HepG2 (cell line): ENCODE measurements around the gene CSTF3. TPM values are rescaled to one million over a fixed set of nuclear protein-coding genes. Genes with fewer than 3 reads are reported as not detected.

Experiments
- ASH2L ChIP-seq: fragments of 300-600, 200-600 bp; sonication (generic); IDR thresholded peaks from 2 replicates; pipeline ENCODE4 v1.7.0; 2017; ENCODE audit warnings: low read depth, mild to moderate bottlenecking, moderate library complexity, mixed read lengths, low read length; ENCODE audit not compliant: insufficient read length
- ATRX ChIP-seq: sonication (generic); formaldehyde crosslinking; IDR thresholded peaks from 2 replicates; pipeline ENCODE4 v1.4.0; 2020; ENCODE audit warnings: missing genetic modification reagents, borderline replicate concordance
- GFI1 ChIP-seq: sonication (generic); formaldehyde crosslinking; IDR thresholded peaks from 2 replicates; pipeline ENCODE4 v1.5.0; 2020; ENCODE audit warnings: missing genetic modification reagents, mild to moderate bottlenecking, borderline replicate concordance
- IRF2 ChIP-seq: IDR thresholded peaks from 2 replicates; pipeline ENCODE4 v1.6.1; 2018; ENCODE audit warnings: missing genetic modification reagents, missing compliant biosample characterization
- NFATC3 ChIP-seq: sonication (generic); formaldehyde crosslinking; IDR thresholded peaks from 2 replicates; pipeline ENCODE4 v1.5.1; 2020; ENCODE audit warnings: mild to moderate bottlenecking, missing genetic modification reagents
- NFKB2 ChIP-seq: sonication (generic); formaldehyde crosslinking; IDR thresholded peaks from 2 replicates; pipeline ENCODE4 v1.4.0; 2020; ENCODE audit warnings: missing genetic modification reagents, borderline replicate concordance
- PAF1 ChIP-seq: IDR thresholded peaks from 2 replicates; pipeline ENCODE4 v1.6.1; 2016; ENCODE audit warnings: missing genetic modification reagents, missing compliant biosample characterization
- PAX8 ChIP-seq: sonication (generic); formaldehyde crosslinking; IDR thresholded peaks from 2 replicates; pipeline ENCODE4 v1.8.0; 2022; ENCODE audit warnings: mild to moderate bottlenecking, missing genetic modification reagents, borderline replicate concordance
- SIN3A ChIP-seq: IDR thresholded peaks from 2 replicates; pipeline ENCODE4 v1.6.1; 2011; ENCODE audit warnings: low read depth, mild to moderate bottlenecking, control low read depth, low read length, borderline replicate concordance
- SRSF9 ChIP-seq: fragments of 200-400 bp; formaldehyde crosslinking; IDR thresholded peaks from 2 replicates; pipeline ENCODE4 v1.6.1; 2018; ENCODE audit warnings: borderline replicate concordance, mild to moderate bottlenecking, low read depth, low read length; ENCODE audit not compliant: insufficient read depth, poor library complexity, severe bottlenecking
- SSRP1 ChIP-seq: IDR thresholded peaks from 2 replicates; pipeline ENCODE4 v1.6.1; 2016; ENCODE audit warnings: control low read depth
- TOE1 ChIP-seq: sonication (generic); formaldehyde crosslinking; IDR thresholded peaks from 2 replicates; pipeline ENCODE4 v1.4.0; 2020; ENCODE audit warnings: mild to moderate bottlenecking, missing genetic modification reagents
- TSC22D2 ChIP-seq: sonication (generic); formaldehyde crosslinking; IDR thresholded peaks from 2 replicates; pipeline ENCODE4 v1.5.1; 2020; ENCODE audit warnings: missing genetic modification reagents, mild to moderate bottlenecking, borderline replicate concordance
- ZBTB21 ChIP-seq: sonication (generic); formaldehyde crosslinking; IDR thresholded peaks from 2 replicates; pipeline ENCODE4 v1.4.0; 2020; ENCODE audit warnings: missing genetic modification reagents
- ZFP37 ChIP-seq: sonication (generic); formaldehyde crosslinking; IDR thresholded peaks from 2 replicates; pipeline ENCODE4 v1.4.0; 2020; ENCODE audit warnings: missing genetic modification reagents, borderline replicate concordance
- ZNF124 ChIP-seq: sonication (generic); formaldehyde crosslinking; IDR thresholded peaks from 2 replicates; pipeline ENCODE4 v1.4.0; 2020; ENCODE audit warnings: missing genetic modification reagents
- ZNF225 ChIP-seq: sonication (generic); formaldehyde crosslinking; IDR thresholded peaks from 2 replicates; pipeline ENCODE4 v1.4.0; 2020; ENCODE audit warnings: mild to moderate bottlenecking, missing genetic modification reagents
- ZNF644 ChIP-seq: IDR thresholded peaks from 2 replicates; pipeline ENCODE4 v1.6.1; 2016; ENCODE audit warnings: low read depth
- ZNF747 ChIP-seq: sonication (generic); formaldehyde crosslinking; IDR thresholded peaks from 2 replicates; pipeline ENCODE4 v1.8.1; 2023; ENCODE audit warnings: missing genetic modification reagents, mild to moderate bottlenecking, borderline replicate concordance
- ZSCAN29 ChIP-seq: sonication (generic); formaldehyde crosslinking; conservative IDR thresholded peaks from 2 replicates; pipeline ENCODE4 v1.4.0; 2020; ENCODE audit warnings: mild to moderate bottlenecking, missing genetic modification reagents
- polyA plus RNA-seq, 8 experiments: library from polyadenylated mRNA; depleted of rRNA in 3 of 8; stranded (reverse) in 7 of 8; unstranded in 1 of 8; fragments of >200 nt; fragmentation: Illumina TruSeq in 4 of 8; extraction: Trizol in 4 of 8; gene quantifications; 2 replicates each; pipeline versions ENCODE4 v1.2.1 to v1.2.3, GENCODE V29; 2011 to 2016; ENCODE audit warnings: low read depth in 4 of 8, missing spikeins in 1 of 8, mixed read lengths in 1 of 8; ENCODE audit not compliant: insufficient read depth in 1 of 8
- total RNA-seq, 5 experiments: library from RNA; depleted of rRNA; stranded (reverse); fragments of >200 nt; fragmentation: Illumina TruSeq; extraction: Trizol; gene quantifications; 2 replicates each; pipeline ENCODE4 v1.2.3, GENCODE V29; 2016; ENCODE audit warnings: low read depth in 1 of 5
- TF ChIP-seq, protein P1 (sequence below): sonication (generic); formaldehyde crosslinking; IDR thresholded peaks from 2 replicates; pipeline ENCODE4 v1.4.0; 2020; ENCODE audit warnings: missing genetic modification reagents
- TF ChIP-seq, protein P2 (sequence below): sonication (generic); formaldehyde crosslinking; IDR thresholded peaks from 2 replicates; pipeline ENCODE4 v1.4.0; 2020; ENCODE audit warnings: mild to moderate bottlenecking, missing genetic modification reagents
- TF ChIP-seq, protein P3 (sequence below): sonication (generic); formaldehyde crosslinking; IDR thresholded peaks from 2 replicates; pipeline ENCODE4 v1.4.0; 2020; ENCODE audit warnings: mild to moderate bottlenecking, missing genetic modification reagents

Gene CSTF3
- total and polyA plus RNA-seq, 2 of the 13 experiments (the other 11 are each of a cell fraction or from before 2014, with no cell fraction given): 21.5 to 43.6 TPM

DNA sequence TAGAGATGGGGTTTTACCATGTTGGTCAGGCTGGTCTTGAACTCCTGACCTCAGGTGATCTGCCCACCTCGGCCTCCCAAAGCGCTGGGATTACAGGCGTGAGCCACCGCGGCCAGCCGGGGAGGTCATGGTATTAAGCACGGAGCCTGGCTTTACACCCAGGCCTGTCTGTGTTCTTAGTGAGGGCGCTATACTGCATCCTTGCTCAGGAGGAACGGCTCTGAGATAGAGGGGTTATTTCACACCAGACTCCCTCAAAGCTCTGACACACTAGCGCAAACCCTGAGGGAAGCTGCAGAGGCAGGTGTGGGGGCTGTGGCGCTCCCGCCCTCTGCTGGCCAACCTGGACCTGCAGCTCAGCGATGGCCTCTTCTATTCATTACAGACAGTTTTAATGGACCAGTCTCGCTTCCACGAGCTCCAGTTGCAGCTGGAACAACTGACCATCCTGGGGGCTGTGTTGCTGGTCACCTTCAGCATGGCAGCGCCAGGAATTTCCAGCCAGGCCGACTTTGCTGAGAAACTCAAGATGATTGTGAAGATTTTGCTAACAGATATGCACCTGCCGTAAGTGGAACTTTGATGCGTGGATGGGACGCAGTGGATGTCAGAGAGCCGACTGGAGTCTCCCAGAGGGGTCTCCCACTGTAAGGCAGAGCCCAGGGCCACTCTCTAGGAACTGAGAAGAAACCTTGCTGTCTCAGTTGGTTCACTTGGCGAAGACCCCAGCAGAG, 95.7 kb downstream of the CSTF3 start (continued):
- TF ChIP-seq ZNF124 (CRISPR knock-in tag): 0 out of 2 replicates have a peak, but pooled peaks have one; percentile 41
- TF ChIP-seq SSRP1 (CRISPR knock-in tag): no peak
- no peak for TF ChIP-seq ZNF225 (CRISPR knock-in tag)
- no peak for TF ChIP-seq IRF2 (CRISPR knock-in tag)
- no peak for TF ChIP-seq ATRX (CRISPR knock-in tag)
- TF ChIP-seq, protein P1, sequence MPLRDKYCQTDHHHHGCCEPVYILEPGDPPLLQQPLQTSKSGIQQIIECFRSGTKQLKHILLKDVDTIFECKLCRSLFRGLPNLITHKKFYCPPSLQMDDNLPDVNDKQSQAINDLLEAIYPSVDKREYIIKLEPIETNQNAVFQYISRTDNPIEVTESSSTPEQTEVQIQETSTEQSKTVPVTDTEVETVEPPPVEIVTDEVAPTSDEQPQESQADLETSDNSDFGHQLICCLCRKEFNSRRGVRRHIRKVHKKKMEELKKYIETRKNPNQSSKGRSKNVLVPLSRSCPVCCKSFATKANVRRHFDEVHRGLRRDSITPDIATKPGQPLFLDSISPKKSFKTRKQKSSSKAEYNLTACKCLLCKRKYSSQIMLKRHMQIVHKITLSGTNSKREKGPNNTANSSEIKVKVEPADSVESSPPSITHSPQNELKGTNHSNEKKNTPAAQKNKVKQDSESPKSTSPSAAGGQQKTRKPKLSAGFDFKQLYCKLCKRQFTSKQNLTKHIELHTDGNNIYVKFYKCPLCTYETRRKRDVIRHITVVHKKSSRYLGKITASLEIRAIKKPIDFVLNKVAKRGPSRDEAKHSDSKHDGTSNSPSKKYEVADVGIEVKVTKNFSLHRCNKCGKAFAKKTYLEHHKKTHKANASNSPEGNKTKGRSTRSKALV: no peak
- TF ChIP-seq, protein P2, sequence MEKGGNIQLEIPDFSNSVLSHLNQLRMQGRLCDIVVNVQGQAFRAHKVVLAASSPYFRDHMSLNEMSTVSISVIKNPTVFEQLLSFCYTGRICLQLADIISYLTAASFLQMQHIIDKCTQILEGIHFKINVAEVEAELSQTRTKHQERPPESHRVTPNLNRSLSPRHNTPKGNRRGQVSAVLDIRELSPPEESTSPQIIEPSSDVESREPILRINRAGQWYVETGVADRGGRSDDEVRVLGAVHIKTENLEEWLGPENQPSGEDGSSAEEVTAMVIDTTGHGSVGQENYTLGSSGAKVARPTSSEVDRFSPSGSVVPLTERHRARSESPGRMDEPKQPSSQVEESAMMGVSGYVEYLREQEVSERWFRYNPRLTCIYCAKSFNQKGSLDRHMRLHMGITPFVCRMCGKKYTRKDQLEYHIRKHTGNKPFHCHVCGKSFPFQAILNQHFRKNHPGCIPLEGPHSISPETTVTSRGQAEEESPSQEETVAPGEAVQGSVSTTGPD (CRISPR knock-in tag): no peak
- peak; percentile 68; the same call in 1 of the 2 replicates for TF ChIP-seq NFATC3 (CRISPR knock-in tag)
- no peak for TF ChIP-seq PAF1
- no peak for TF ChIP-seq ZNF747
- no peak for TF ChIP-seq SRSF9
- no peak for TF ChIP-seq ZFP37 (CRISPR knock-in tag)
- no peak for TF ChIP-seq PAX8 (CRISPR knock-in tag)
- peak; percentile 60; the same call in 1 of the 2 replicates for TF ChIP-seq NFKB2 (CRISPR knock-in tag)
- TF ChIP-seq ZSCAN29: no peak
- TF ChIP-seq GFI1 (CRISPR knock-in tag): 0 out of 2 replicates have a peak, but pooled peaks have one; percentile 26
- TF ChIP-seq TSC22D2 (CRISPR knock-in tag): peak; percentile 28; the same call in 1 of the 2 replicates
- no peak for TF ChIP-seq ASH2L
- TF ChIP-seq, protein P3, sequence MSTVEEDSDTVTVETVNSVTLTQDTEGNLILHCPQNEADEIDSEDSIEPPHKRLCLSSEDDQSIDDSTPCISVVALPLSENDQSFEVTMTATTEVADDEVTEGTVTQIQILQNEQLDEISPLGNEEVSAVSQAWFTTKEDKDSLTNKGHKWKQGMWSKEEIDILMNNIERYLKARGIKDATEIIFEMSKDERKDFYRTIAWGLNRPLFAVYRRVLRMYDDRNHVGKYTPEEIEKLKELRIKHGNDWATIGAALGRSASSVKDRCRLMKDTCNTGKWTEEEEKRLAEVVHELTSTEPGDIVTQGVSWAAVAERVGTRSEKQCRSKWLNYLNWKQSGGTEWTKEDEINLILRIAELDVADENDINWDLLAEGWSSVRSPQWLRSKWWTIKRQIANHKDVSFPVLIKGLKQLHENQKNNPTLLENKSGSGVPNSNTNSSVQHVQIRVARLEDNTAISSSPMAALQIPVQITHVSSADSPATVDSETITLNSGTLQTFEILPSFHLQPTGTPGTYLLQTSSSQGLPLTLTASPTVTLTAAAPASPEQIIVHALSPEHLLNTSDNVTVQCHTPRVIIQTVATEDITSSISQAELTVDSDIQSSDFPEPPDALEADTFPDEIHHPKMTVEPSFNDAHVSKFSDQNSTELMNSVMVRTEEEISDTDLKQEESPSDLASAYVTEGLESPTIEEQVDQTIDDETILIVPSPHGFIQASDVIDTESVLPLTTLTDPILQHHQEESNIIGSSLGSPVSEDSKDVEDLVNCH: no peak
- no peak for TF ChIP-seq TOE1
- TF ChIP-seq SIN3A: no peak
- TF ChIP-seq ZNF644: no peak
- TF ChIP-seq ZBTB21 (CRISPR knock-in tag): no peak
